Endothelial cell of hepatic sinusoid (primary cell): Measurements from ENCODE around the gene CPED1.
"Not testable (repeated sequence)": the region's sequence is repeated elsewhere in the genome, so short reads cannot be mapped to it uniquely, and the experiment has no call there.

Experiments
- in situ Hi-C: cut with HindIII; loops from 2 replicates; pipeline ENCODE4 v1.10.0; 2017; ENCODE audit warnings: low sequenced_read_pairs

The CPED1 gene

GRCh38 chr7:121038717-121039509, 50.4 kb downstream of the CPED1 start:
- in situ Hi-C loops, result no loop called here

DNA sequence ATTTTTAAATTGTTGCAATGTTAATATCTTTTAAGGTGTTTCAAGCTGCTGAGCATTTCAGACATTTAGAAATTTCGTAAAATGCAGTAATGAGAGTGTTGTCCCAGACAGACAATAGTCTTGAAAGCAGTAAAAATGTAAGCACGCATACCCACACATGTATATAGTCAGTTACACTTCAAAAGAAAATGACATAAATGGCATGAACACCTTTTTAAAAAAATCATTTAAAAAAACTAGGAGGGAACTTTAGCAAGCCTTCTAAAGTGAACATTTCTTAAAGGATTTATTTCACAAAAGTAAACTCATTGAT, 51.0 kb downstream of the CPED1 start:
- in situ Hi-C loops, result no loop called here

GRCh38 chr7:121039994-121040393, 51.5 kb downstream of the CPED1 start:
- in situ Hi-C loops, result no loop called here

DNA sequence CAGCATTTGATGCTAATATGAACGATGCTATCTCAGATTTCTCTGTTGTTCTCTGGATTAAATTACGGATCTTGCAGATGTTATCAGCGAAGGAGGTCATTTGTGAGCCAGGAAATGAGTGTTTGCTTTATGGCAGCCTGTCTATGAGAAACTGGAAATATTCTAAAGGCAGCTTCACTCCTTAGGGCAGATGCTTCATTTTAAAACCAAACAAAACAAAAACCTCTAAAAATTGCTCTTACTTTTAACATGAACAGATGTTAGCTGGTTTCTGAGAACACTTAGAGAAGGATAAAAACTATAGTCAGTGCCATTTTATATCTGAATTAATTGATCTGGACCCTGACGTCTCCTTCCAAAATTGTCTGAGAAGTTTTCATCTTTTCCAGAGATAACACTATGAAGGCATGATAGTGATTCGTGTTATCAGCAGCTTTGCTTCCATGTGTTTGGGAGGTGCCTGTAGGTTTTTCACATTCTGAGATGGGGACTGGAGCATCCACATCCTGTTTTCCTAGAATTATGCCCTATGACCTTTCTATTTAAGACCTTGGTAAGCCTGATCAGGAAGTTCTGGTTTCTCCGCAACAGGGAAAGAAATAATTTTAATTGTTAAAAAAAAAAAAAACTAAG, 53.1 kb downstream of the CPED1 start:
- in situ Hi-C loops, result no loop called here

- in situ Hi-C loops, result no loop called here
These were observed 53.7 kb downstream of the CPED1 start for GRCh38 chr7:121042195-121042594.

DNA sequence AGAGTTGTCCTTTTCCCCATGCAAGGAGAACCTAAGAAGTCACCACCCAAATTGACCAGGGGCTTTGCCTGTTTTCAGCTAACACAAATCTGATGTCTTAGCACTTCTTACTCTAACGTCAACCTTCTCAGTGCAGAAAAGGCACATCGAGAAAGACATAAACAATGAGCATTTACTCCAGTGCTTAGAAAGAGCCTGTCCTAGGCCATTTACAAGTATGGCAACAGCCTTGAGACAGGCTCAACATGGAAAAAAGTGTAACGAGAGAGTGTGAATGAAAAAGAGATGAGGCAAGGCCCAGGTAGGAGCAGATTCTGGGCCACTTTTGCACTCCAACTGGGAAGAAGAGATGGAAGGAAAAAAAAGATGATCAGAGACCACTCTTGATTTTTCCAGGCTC, 54.4 kb downstream of the CPED1 start:
- in situ Hi-C loops, result no loop called here

- in situ Hi-C loops, result no loop called here
These were observed 55.1 kb downstream of the CPED1 start for GRCh38 chr7:121043314-121044234.

GRCh38 chr7:121045090-121045489, 56.6 kb downstream of the CPED1 start:
- in situ Hi-C loops, result no loop called here

GRCh38 chr7:121046009-121046408, 57.5 kb downstream of the CPED1 start:
- in situ Hi-C loops, result no loop called here

DNA sequence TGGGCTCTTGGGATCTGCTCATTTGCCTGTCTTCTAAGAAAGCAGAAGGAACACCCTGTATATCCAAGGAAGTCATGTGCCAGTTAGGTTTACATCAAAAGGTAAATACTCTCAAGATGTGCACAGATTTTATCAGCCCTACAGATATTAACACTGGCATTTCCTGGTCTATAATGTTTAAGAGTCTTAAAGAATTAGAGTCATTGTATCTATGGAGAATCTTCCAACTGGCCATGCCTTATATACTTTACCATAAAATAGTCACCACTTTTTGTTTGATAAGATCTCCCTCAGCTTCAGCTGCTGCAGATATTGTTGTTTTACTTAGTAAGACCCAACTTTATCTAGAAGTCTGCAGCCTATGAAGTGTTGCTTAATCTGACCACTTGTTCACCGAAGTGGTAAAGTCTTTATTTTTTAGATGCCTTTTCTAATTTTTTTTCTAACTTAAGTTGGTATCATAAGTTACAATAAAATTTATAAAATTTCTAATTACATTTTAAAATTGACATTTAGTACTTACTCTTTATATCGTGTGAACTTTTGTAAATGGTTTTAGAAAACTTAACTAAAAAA, 58.5 kb downstream of the CPED1 start:
- in situ Hi-C loops, result no loop called here

DNA sequence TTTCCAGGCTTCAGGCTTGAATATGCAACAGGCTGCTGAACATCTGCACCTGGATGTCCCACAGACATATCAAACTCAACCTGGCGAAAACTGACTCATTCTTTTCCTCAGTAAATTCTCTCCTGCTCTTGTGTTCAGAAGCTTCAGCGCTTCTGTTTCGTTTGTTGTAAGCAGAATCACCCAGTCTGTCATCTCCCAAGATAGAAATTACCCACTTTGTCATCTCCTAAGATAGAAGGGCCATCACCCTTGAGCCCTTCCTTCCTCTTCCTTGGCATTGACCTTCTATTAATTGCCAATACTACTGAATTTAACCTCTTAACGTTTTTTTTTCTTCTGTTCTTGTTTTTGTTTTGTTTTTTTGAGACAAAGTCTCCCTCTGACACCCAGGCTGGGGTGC, 59.7 kb downstream of the CPED1 start:
- in situ Hi-C loops, result no loop called here

DNA sequence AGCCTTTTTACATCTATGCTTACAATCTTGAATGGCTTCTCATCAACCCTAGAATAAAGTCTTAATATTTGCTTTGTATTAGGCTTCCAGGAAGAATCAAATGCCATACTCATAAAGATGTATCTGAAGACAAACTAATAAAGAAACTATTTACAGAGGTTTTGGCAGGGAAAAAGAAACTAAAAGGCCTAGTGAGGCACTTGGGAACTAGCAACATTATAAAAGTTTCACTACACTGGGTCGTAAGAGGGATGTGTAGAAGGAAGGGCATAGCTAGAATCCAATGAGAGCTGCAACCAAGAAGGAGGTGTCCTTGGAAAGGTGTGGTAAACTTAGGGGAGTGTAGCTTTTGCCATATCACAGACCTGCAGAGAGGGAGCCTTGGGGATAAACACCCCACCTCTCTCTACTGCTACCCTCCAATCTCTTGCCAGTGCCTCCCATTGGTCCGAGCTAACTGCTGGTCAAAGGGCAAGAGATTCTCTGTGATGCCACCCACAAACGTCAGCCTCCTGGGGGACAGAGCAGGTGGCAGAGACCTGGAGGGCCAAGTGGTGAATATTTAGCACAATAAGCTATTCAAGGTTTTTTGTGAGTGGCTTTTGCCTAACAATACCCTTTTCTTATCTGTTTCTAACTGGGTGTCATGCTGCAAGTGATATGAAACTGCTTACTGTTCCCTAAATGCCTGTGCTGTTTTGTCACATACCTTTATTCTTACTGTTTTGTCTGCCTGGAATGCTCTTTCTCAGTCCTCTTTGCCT, 60.7 kb downstream of the CPED1 start:
- in situ Hi-C loops, result no loop called here

DNA sequence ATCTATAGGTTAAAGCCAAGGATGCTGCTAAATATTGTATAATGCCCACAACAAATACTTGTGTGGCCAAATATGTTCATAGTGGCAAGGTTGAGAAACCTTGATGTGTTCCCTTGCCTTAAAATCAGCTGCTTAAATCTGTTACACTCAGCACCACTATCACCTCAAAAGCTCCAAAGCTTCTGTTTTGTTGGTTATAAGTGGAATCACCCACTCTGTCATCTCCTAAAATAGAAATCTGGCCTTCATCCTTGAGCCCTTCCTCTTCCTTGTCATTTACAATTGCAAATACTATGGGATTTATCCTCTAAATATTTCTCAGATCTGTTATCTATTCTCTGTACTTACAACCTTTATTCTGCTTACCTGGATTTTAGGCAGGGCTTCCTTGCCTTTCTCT, 61.4 kb downstream of the CPED1 start:
- in situ Hi-C loops, result no loop called here

DNA sequence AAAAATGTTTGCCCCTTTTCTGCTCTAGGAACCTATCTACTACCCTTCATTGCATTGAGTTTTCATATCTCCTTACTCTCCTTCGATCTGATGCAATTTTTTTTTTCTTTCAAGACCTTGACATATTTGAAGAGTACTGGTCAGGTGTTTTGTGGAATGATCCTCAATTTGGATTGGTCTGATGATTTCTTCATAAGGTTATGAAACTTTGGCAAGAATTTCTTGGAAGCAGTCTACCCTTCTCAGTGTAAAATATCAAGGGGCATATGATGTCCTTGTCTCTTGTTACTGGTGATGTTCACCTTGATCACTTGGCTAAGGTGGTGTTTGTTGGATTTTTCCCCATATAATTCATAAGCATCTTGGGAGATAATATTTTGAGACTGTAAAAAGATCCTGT, 64.7 kb downstream of the CPED1 start:
- in situ Hi-C loops, result no loop called here

- in situ Hi-C loops, result no loop called here
These were observed 66.4 kb downstream of the CPED1 start for GRCh38 chr7:121054925-121055324.

DNA sequence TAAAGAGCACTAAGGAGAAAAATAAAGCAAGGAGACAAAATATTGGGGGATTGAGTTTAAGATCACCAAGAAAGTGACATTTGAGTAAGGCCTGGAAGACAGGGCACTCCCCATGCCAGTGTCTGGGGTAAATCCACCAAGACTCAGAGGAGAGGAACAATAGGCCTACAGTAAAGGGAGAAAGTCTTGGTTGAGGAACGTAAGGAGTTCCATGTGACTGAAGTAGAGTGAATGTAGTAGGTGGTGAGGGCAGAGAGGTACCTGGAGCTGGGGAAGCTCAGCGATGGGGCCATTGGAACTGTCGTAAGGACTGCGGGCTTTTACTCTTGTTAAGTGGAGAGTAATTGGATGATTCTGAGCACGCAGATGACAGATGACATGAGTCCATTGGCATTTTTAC, 69.4 kb downstream of the CPED1 start:
- in situ Hi-C loops, result no loop called here

GRCh38 chr7:121058975-121059374, 70.5 kb downstream of the CPED1 start:
- in situ Hi-C loops, result no loop called here

GRCh38 chr7:121059979-121060509, 71.5 kb downstream of the CPED1 start:
- in situ Hi-C loops, result not testable (repeated sequence)

DNA sequence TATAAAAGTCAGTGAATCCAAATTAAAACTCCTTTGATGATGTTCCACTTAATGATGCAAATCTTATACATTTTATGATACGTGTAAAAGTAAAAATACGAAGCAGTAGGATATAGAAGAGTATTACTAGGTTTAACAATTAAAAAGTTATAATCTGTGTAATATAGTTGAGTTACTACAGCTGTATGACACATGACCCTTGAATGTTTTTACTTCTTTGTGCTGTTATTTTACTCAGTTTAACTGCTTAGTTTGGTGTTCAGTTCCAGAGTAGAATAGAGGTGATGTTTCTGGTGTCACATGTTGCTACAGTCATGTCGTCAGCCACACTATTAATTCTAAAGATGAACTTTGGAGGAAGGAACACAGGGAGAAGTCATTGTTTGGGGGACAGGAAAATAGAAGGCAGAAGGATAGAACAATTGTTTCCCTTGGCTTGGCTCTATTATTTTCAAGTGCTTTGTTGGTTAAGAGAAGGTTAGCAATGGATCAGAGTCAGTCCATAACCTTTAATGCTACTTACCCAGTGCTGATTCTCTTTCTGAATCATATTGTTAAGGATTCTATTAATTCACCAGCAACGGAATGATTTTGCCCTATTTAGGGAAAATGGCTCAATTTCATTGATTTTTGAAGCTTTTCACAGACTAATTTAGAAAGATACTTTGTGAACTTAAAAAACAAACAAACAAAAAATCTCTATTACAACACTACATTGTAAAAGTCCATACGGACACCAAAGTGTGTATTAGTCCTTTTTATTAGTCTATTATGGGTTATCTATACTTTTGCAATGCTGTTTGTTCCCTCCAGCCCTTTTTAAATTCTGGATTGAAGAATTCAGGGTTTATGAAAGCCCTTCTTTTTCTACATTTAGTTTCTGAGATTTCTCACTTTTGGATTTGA, 73.4 kb downstream of the CPED1 start:
- in situ Hi-C loops, result no loop called here
